IMR-90 (cell line): ENCODE measurements around the gene MED23. TPM values are rescaled to one million over a fixed set of nuclear protein-coding genes. Genes with fewer than 3 reads are reported as not detected.
A peak's percentile ranks its signal among the peaks of the same experiment; 100 is the strongest.

Source experiments
- ATAC-seq: fragments of 200-7000 bp; cut with Tn5 transposase; 2 replicates; pipeline ENCODE4 v1.9.1; 2020; ENCODE audit warnings: low read depth, mild to moderate bottlenecking, moderate library complexity
- BruUV-seq: library from RNA; stranded (reverse); fragments of 400-500 nt; replicated peaks from 2 replicates; lab custom pipeline; 2021; lab: Mats Ljungman, UMichigan
- CTCF ChIA-PET: fragments of 300-600 bp; formaldehyde crosslinking; extraction: SDS; loops from one replicate; lab custom pipeline; 2021; ENCODE audit warnings: antibody characterized with exemption; lab: Yijun Ruan, JAX
- POLR2A ChIA-PET: fragments of 300-600 bp; sonication (Branson Sonifier 250); formaldehyde crosslinking; loops from one replicate; lab custom pipeline; 2022; ENCODE audit warnings: antibody characterized with exemption; ENCODE audit not compliant: unreplicated experiment; lab: Charles Lee
- DNase-seq: peaks from one replicate; pipeline ENCODE4 v3.0.0; 2013
- H2AFZ ChIP-seq: replicated peaks from 2 replicates; pipeline ENCODE3; 2013; ENCODE audit warnings: low read length, mild to moderate bottlenecking; ENCODE audit not compliant: poor library complexity
- H2AK5ac ChIP-seq: 2 replicates; pipeline ENCODE4 v1.6.1; 2013; ENCODE audit warnings: low read depth, low read length, inconsistent platforms
- H2AK9ac ChIP-seq: replicated peaks from 2 replicates; pipeline ENCODE3; 2013; ENCODE audit warnings: mild to moderate bottlenecking, low read depth, low read length, moderate library complexity; ENCODE audit not compliant: poor library complexity
- H2BK120ac ChIP-seq: 2 replicates; pipeline ENCODE4 v1.6.1; 2013; ENCODE audit warnings: low read depth, low read length, inconsistent platforms
- H2BK15ac ChIP-seq: 3 replicates; pipeline ENCODE4 v1.6.1; 2013; ENCODE audit warnings: low read depth, low read length, inconsistent platforms
- H2BK20ac ChIP-seq: 2 replicates; pipeline ENCODE4 v1.6.1; 2013; ENCODE audit warnings: low read depth, mild to moderate bottlenecking, inconsistent platforms, low read length, moderate library complexity
- H2BK5ac ChIP-seq: 2 replicates; pipeline ENCODE4 v1.6.1; 2013; ENCODE audit warnings: mild to moderate bottlenecking, low read depth, low read length, inconsistent platforms; ENCODE audit not compliant: poor library complexity, severe bottlenecking
- H3K14ac ChIP-seq: replicated peaks from 2 replicates; pipeline ENCODE4 v1.6.1; 2013; ENCODE audit warnings: low read depth, low read length, inconsistent platforms
- H3K18ac ChIP-seq: 2 replicates; pipeline ENCODE4 v1.6.1; 2013; ENCODE audit warnings: low read depth, low read length, control low read depth
- H3K23ac ChIP-seq: 2 replicates; pipeline ENCODE4 v1.6.1; 2013; ENCODE audit warnings: low read depth, low read length, inconsistent platforms
- H3K27ac ChIP-seq: 2 replicates; pipeline ENCODE4 v1.5.1; 2013; ENCODE audit warnings: mild to moderate bottlenecking, control low read depth, low read length; ENCODE audit not compliant: insufficient read depth
- H3K27me3 ChIP-seq: 2 replicates; pipeline ENCODE4 v1.6.1; 2013; ENCODE audit warnings: low read length; ENCODE audit not compliant: control insufficient read depth, insufficient read depth
- H3K36me3 ChIP-seq: 2 replicates; pipeline ENCODE4 v1.6.1; 2013; ENCODE audit warnings: low read length, mixed read lengths; ENCODE audit not compliant: control insufficient read depth, insufficient read depth
- H3K4ac ChIP-seq: 2 replicates; pipeline ENCODE4 v1.6.1; 2013; ENCODE audit warnings: low read depth, low read length, inconsistent platforms
- H3K4me1 ChIP-seq: 2 replicates; pipeline ENCODE4 v1.6.1; 2013; ENCODE audit warnings: low read length, mixed read lengths; ENCODE audit not compliant: control insufficient read depth, insufficient read depth
- H3K4me2 ChIP-seq: 2 replicates; pipeline ENCODE4 v1.6.1; 2013; ENCODE audit warnings: low read depth, mild to moderate bottlenecking, control low read depth, low read length, moderate library complexity
- H3K4me3 ChIP-seq: 2 replicates; pipeline ENCODE4 v1.5.1; 2013; ENCODE audit warnings: low read depth, mild to moderate bottlenecking, control low read depth, low read length, moderate library complexity; ENCODE audit not compliant: insufficient read depth
- H3K56ac ChIP-seq: 2 replicates; pipeline ENCODE4 v1.6.1; 2013; ENCODE audit warnings: low read length, inconsistent platforms; ENCODE audit not compliant: insufficient read depth; ENCODE audit errors: extremely low read depth
- H3K79me1 ChIP-seq, 2 experiments: 2 replicates each; pipeline ENCODE4 v1.6.1; 2013; ENCODE audit warnings: low read length in 2 of 2, inconsistent platforms in 1 of 2, low read depth in 1 of 2
- H3K9ac ChIP-seq: 2 replicates; pipeline ENCODE4 v1.6.1; 2013; ENCODE audit warnings: low read depth, low read length, control low read depth
- H3K9me1 ChIP-seq: 2 replicates; pipeline ENCODE4 v1.6.1; 2013; ENCODE audit warnings: low read length, inconsistent platforms; ENCODE audit not compliant: insufficient read depth
- H3K9me3 ChIP-seq: 2 replicates; pipeline ENCODE4 v1.6.1; 2013; ENCODE audit warnings: low read length; ENCODE audit not compliant: control insufficient read depth, insufficient read depth
- H4K20me1 ChIP-seq: 2 replicates; pipeline ENCODE4 v1.6.1; 2013; ENCODE audit warnings: low read length, inconsistent platforms; ENCODE audit not compliant: insufficient read depth
- H4K5ac ChIP-seq: 2 replicates; pipeline ENCODE4 v1.6.1; 2013; ENCODE audit warnings: mild to moderate bottlenecking, low read depth, low read length, control low read depth
- H4K8ac ChIP-seq, 2 experiments: 2 replicates each; pipeline ENCODE4 v1.6.1; 2013; ENCODE audit warnings: low read depth in 2 of 2, low read length in 2 of 2, control low read depth in 1 of 2, inconsistent platforms in 1 of 2
- H4K91ac ChIP-seq: 2 replicates; pipeline ENCODE4 v1.6.1; 2013; ENCODE audit warnings: low read depth, low read length, inconsistent platforms; ENCODE audit not compliant: insufficient read depth
- FOS ChIP-seq: fragments of 150-350 bp; IDR thresholded peaks from 2 replicates; pipeline ENCODE4 v1.6.1; 2016; ENCODE audit warnings: low read depth, low read length
- MAFK ChIP-seq: IDR thresholded peaks from 2 replicates; pipeline ENCODE4 v1.6.1; 2012; ENCODE audit warnings: low read depth, low read length, improper control_type of control experiment
- MAZ ChIP-seq: IDR thresholded peaks from 2 replicates; pipeline ENCODE4 v1.6.1; 2012; ENCODE audit warnings: low read depth, mild to moderate bottlenecking, low read length, improper control_type of control experiment, moderate library complexity, borderline replicate concordance
- WGBS, 2 experiments: methylation state at CpG; one replicate each; pipeline versions ENCODE4 v1.1.5 to v1.1.7; 2013; ENCODE audit warnings: missing lambda C conversion rate in 2 of 2; ENCODE audit not compliant: insufficient read length in 1 of 2; ENCODE audit errors: extremely low coverage in 2 of 2; 5-methylcytosine and 5-hydroxymethylcytosine counted together
- dilution Hi-C: fragments of 300-500 bp; cut with HindIII; formaldehyde crosslinking; loops from one replicate; pipeline ENCODE4 v1.14.3; 2018; ENCODE audit warnings: low sequenced_read_pairs; ENCODE audit not compliant: unreplicated experiment
- in situ Hi-C: fragments of 300-500 bp; cut with MboI; formaldehyde crosslinking; loops from 3 replicates; pipeline ENCODE4 v1.14.3; 2019; ENCODE audit warnings: low sequenced_read_pairs, inconsistent platforms, mixed read lengths
- intact Hi-C: fragments of 100-400 bp; cut with micrococcal nuclease; formaldehyde crosslinking; loops from 2 replicates; pipeline ENCODE4 v1.10.0; 2022
- polyA plus RNA-seq, 3 experiments: library from polyadenylated mRNA; depleted of rRNA; stranded (reverse); fragments of >200 nt; gene quantifications; 2 replicates each; pipeline ENCODE4 v1.2.3, GENCODE V29; 2012; ENCODE audit warnings: low replicate concordance in 1 of 3
- total RNA-seq: library from RNA; depleted of rRNA; stranded (reverse); fragments of >200 nt; gene quantifications from 2 replicates; pipeline ENCODE4 v1.2.3, GENCODE V29; 2012

MED23 gene
- total and polyA plus RNA-seq, 2 of the 4 experiments (the other 2 are of a cell fraction), result 16.0 to 40.7 TPM

GRCh38 chr6:131656667-131657066 is 28.6 kb upstream of the MED23 start:
- POLR2A ChIA-PET, result interaction anchor here (0.6 kb wide), 1 partner anchor 12 kb away, joined by 9 read pairs; no protein-coding TSS in a partner anchor
- intact Hi-C loops, result no loop called here
- no TSS peak for BruUV-seq

More at GRCh38 chr6:131656667-131657066, 28.6 kb upstream of the MED23 start:
- H3K18ac ChIP-seq, result no peak overlapping the region
- H3K56ac ChIP-seq, result no peak overlapping the region
- H3K14ac ChIP-seq, result no peak overlapping the region
- H4K5ac ChIP-seq, result no peak overlapping the region
- H2BK20ac ChIP-seq, result no peak overlapping the region
- no peak overlapping the region for H4K91ac ChIP-seq
- no peak overlapping the region for H2AFZ ChIP-seq
- no peak overlapping the region for H3K9ac ChIP-seq
- no peaks in the 10 kb centered on the region for H3K79me1 ChIP-seq
- CTCF ChIA-PET, result interaction anchor here (1.5 kb wide), 1 partner anchor 39 kb away, joined by 5 read pairs; no protein-coding TSS in a partner anchor
- H2AK9ac ChIP-seq, result no peak overlapping the region
- H3K4me3 ChIP-seq, result no peak overlapping the region
- 100% methylated on average over 2 of the region's 3 CpGs; no CpG with 5 or more reads in 1 of the 2 experiments for WGBS, 2 experiments
- H3K4me1 ChIP-seq, result peaks cover 5% of the 10 kb centered on the region
- TF ChIP-seq MAZ (no peak), MAFK (0 out of 2 replicates have a peak, but pooled peaks have one; percentile 2), FOS (no peak)
- dilution Hi-C loops, result no loop called here
- H3K4ac ChIP-seq, result no peak overlapping the region
- in situ Hi-C loops, result no loop called here
- H4K20me1 ChIP-seq, result no peaks in the 10 kb centered on the region
- no peak overlapping the region for H2BK120ac ChIP-seq
- no peak overlapping the region for H4K8ac ChIP-seq
- no peak overlapping the region for H2BK15ac ChIP-seq
- no peak for DNase-seq
- peaks cover 4% of the 10 kb centered on the region for H3K27me3 ChIP-seq
- H3K23ac ChIP-seq, result no peak overlapping the region
- no peak overlapping the region for H2BK5ac ChIP-seq
- peaks cover 3% of the 10 kb centered on the region; the same call in 1 of the 2 replicates for H3K9me1 ChIP-seq
- H3K27ac ChIP-seq, result no peak overlapping the region
- no peak overlapping the region for H2AK5ac ChIP-seq
- no peak for ATAC-seq
- H3K9me3 ChIP-seq, result no peaks in the 10 kb centered on the region
- H3K36me3 ChIP-seq, result no peaks in the 10 kb centered on the region
- H3K4me2 ChIP-seq, result no peak overlapping the region
